Smooth muscle cell (in vitro differentiated cells): ENCODE data around the gene BPTF. TPM values are rescaled to one million over a fixed set of nuclear protein-coding genes. Genes with fewer than 3 reads are reported as not detected.
A peak's percentile ranks its signal among the peaks of the same experiment; 100 is the strongest.

Experiments used
- DNase-seq: peaks from one replicate; lab custom pipeline; 2025; ENCODE audit not compliant: unreplicated experiment; lab: John Stamatoyannopoulos, UW
- H2AFZ ChIP-seq: fragments of 200-600 bp; sonication (generic); 2 replicates; pipeline ENCODE4 v1.6.0; 2016; ENCODE audit warnings: antibody characterized with exemption, low read depth, mild to moderate bottlenecking
- H3F3A ChIP-seq: fragments of 200-600 bp; sonication (generic); 2 replicates; pipeline ENCODE4 v1.6.0; 2017; ENCODE audit warnings: antibody characterized with exemption, low read depth
- H3K27ac ChIP-seq: fragments of 200-600 bp; sonication (generic); 2 replicates; pipeline ENCODE4 v1.5.1; 2016; ENCODE audit warnings: low read depth, mild to moderate bottlenecking
- H3K27me3 ChIP-seq: fragments of 200-600 bp; sonication (generic); 2 replicates; pipeline ENCODE4 v1.6.1; 2016; ENCODE audit warnings: low read depth, mild to moderate bottlenecking
- H3K36me3 ChIP-seq: fragments of 200-600 bp; sonication (generic); 2 replicates; pipeline ENCODE4 v1.5.1; 2016; ENCODE audit warnings: low read depth
- H3K4me1 ChIP-seq: fragments of 200-600 bp; sonication (generic); 2 replicates; pipeline ENCODE4 v1.5.1; 2016; ENCODE audit warnings: low read depth
- H3K4me2 ChIP-seq: fragments of 200-600 bp; sonication (generic); 2 replicates; pipeline ENCODE4 v1.6.0; 2016; ENCODE audit warnings: mild to moderate bottlenecking
- H3K4me3 ChIP-seq: fragments of 200-600 bp; sonication (generic); 2 replicates; pipeline ENCODE4 v1.5.1; 2016; ENCODE audit warnings: mild to moderate bottlenecking
- H3K79me2 ChIP-seq: fragments of 200-600 bp; sonication (generic); 2 replicates; pipeline ENCODE4 v1.6.0; 2016; ENCODE audit warnings: low read depth, mild to moderate bottlenecking
- H3K9ac ChIP-seq: fragments of 200-600 bp; sonication (generic); 2 replicates; pipeline ENCODE4 v1.6.0; 2016; ENCODE audit warnings: low read depth
- H3K9me3 ChIP-seq: fragments of 200-600 bp; sonication (generic); replicated peaks from 2 replicates; pipeline ENCODE4 v1.5.1; 2016; ENCODE audit warnings: low read depth
- H4K20me1 ChIP-seq: fragments of 200-600 bp; sonication (generic); 2 replicates; pipeline ENCODE4 v1.6.0; 2016; ENCODE audit warnings: low read depth
- CTCF ChIP-seq: fragments of 200-600 bp; sonication (generic); IDR thresholded peaks from 2 replicates; pipeline ENCODE4 v1.5.1; 2017; ENCODE audit warnings: borderline replicate concordance, mild to moderate bottlenecking, antibody characterized with exemption; ENCODE audit not compliant: insufficient read depth, poor library complexity, severe bottlenecking
- WGBS: methylation state at CpG from one replicate; pipeline ENCODE4 v1.1.7; 2016; ENCODE audit warnings: low lambda C conversion rate; 5-methylcytosine and 5-hydroxymethylcytosine counted together
- polyA plus RNA-seq: library from polyadenylated mRNA; unstranded; fragments of >200 nt; fragmentation: Nextera tagmentation; extraction: Ambion mirVana; gene quantifications from 2 replicates; pipeline ENCODE4 v1.2.1, GENCODE V29; 2016
- total RNA-seq: library from RNA; depleted of rRNA; stranded (reverse); fragments of >200 nt; gene quantifications from 2 replicates; pipeline ENCODE4 v1.2.3, GENCODE V29; 2014

Gene BPTF
- total and polyA plus RNA-seq, 2 experiments from 2014 or later = 26.8 to 51.2 TPM

GRCh38 chr17:67785122-67785477, 40.2 kb upstream of the BPTF start:
- no peaks in the 10 kb centered on the region for H4K20me1 ChIP-seq
- H3K4me1 ChIP-seq = no peaks in the 10 kb centered on the region
- whole genome bisulfite sequencing = 85% methylated on average over 3 of the region's 3 CpGs
- H3K4me3 ChIP-seq = no peak overlapping the region
- no peak overlapping the region for H2AFZ ChIP-seq
- no peak overlapping the region for H3K27ac ChIP-seq
- DNase-seq = no peak
- no peaks in the 10 kb centered on the region for H3F3A ChIP-seq
- TF ChIP-seq CTCF = no peak
- no peak overlapping the region for H3K4me2 ChIP-seq
- H3K9ac ChIP-seq = no peak overlapping the region
- no peaks in the 10 kb centered on the region for H3K79me2 ChIP-seq
- no peaks in the 10 kb centered on the region for H3K27me3 ChIP-seq
- H3K9me3 ChIP-seq = no peaks in the 10 kb centered on the region
- H3K36me3 ChIP-seq = no peaks in the 10 kb centered on the region

DNA sequence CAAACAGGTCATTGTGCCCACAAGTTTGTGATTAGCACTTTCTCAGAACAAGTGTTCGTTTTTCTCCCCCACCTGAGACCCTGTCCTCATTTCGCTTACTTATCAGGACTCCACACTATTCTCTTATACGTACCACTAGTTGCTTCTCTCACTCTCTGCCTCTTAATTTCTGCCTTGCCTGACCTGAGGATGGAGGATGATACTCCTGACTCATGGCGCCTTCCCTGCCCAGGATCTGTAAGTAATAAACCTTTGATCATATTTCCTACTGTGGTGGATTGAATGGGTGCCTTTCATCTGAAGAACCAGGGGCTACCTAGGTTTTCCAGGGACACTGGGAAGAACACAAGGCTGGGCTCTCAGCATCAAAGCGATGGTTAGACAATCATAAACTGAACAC, 39.8 kb upstream of the BPTF start:
- Histone ChIP-seq H4K20me1 (no peaks in the 10 kb centered on the region), H3K4me3 (no peak overlapping the region), H3K9ac (no peak overlapping the region), H3F3A (no peaks in the 10 kb centered on the region), H3K36me3 (no peaks in the 10 kb centered on the region), H3K79me2 (no peaks in the 10 kb centered on the region), H3K4me1 (no peaks in the 10 kb centered on the region), H3K9me3 (no peaks in the 10 kb centered on the region), H3K27ac (no peak overlapping the region), H3K4me2 (no peak overlapping the region), H2AFZ (no peak overlapping the region), H3K27me3 (no peaks in the 10 kb centered on the region)
- no peak for TF ChIP-seq CTCF
- WGBS = 96% methylated on average over 5 of the region's 5 CpGs
- DNase-seq = no peak

DNA sequence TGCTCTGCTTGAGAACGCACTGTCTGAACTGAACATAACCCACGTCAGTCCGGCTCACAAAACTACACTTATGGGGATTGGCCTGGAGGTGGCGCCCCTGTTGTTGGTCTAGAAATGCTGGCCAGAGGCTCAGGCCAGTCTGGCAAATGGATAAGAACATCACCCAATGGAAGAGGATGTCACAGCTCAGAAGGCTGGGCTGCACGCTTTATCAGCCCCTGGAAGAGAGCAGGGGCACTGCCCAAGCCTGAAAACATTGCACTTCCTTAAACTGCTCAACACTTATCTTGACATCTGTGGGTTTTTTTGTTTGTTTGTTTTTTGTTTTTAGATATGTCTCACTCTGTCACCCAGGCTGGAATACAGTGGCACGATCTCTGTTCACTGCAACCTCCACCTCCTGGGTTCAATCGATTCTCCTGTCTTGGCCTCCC, 24.8 kb upstream of the BPTF start:
- peak; percentile 47 for TF ChIP-seq CTCF
- Histone ChIP-seq H3K9me3 (no peaks in the 10 kb centered on the region), H3K4me2 (no peak overlapping the region), H3K4me3 (no peak overlapping the region), H3K27ac (no peak overlapping the region), H3K27me3 (no peaks in the 10 kb centered on the region), H4K20me1 (no peaks in the 10 kb centered on the region), H3K9ac (no peak overlapping the region), H3K79me2 (no peaks in the 10 kb centered on the region), H3K36me3 (no peaks in the 10 kb centered on the region), H3F3A (no peaks in the 10 kb centered on the region), H3K4me1 (peaks cover 5% of the 10 kb centered on the region), H2AFZ (no peak overlapping the region)
- DNase-seq = peak; percentile 2
- WGBS = 46% methylated on average over 7 of the region's 7 CpGs

DNA sequence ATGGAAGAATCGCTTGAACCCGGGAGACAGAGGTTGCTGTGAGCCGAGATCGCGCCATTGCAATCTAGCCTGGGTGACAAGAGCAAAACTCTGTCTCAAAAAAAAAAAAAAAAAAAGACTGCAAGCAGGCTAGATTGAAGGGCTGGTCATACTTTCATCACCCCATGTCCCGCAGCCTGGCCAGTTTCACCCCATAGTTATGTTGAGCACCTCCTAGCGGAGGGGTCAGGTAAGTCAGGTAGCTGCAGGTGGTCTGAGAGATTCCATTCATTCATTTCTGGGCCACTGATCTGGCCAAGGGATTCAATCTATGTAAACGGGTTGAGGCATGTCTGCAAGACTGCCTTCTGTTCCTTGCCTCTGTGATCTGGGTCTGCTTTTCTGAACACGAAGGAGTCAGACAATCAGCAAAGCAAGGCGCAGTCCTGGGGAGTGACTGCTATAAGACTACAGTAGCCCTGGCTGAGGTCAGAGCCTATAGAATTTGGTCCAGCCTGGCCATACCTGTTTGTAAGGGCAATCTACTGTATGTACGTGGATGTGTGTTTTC, 23.6 kb upstream of the BPTF start:
- Histone ChIP-seq H3K27me3 (no peaks in the 10 kb centered on the region), H3K4me2 (no peak overlapping the region), H2AFZ (no peak overlapping the region), H4K20me1 (no peaks in the 10 kb centered on the region), H3K4me3 (no peak overlapping the region), H3K79me2 (no peaks in the 10 kb centered on the region), H3K9me3 (no peaks in the 10 kb centered on the region), H3K9ac (no peak overlapping the region), H3F3A (no peaks in the 10 kb centered on the region), H3K27ac (no peak overlapping the region), H3K36me3 (no peaks in the 10 kb centered on the region), H3K4me1 (peaks cover under 1% of the 10 kb centered on the region)
- WGBS = 78% methylated on average over 9 of the region's 11 CpGs
- TF ChIP-seq CTCF = peak; percentile 15
- no peak for DNase-seq
